ENCODE results near the gene GPR137C. TPM values are rescaled to one million over a fixed set of nuclear protein-coding genes. Genes with fewer than 3 reads are reported as not detected.

Gene GPR137C
- total and polyA plus RNA-seq, 2 of the 4 experiments (the other 2 are of a cell fraction), result 0.72 to 0.91 TPM

Other genes with a start within 250 kb of the GPR137C start
- gene PTGER2, start 238.5 kb upstream of the GPR137C start, total RNA-seq (2012; rRNA removed), result 24.7 and 33.6 TPM in 2 replicates
- gene PTGER2, start 238.5 kb upstream of the GPR137C start, polyA plus RNA-seq (2012; rRNA removed), result 58.5 and 59.4 TPM in 2 replicates
- gene TXNDC16, start 331 bp upstream of the GPR137C start, total RNA-seq (2012; rRNA removed), result 1.4 and 1.9 TPM in 2 replicates
- gene TXNDC16, start 331 bp upstream of the GPR137C start, polyA plus RNA-seq (2012; rRNA removed), result 1.1 and 1.4 TPM in 2 replicates
- gene ERO1A, start 142.7 kb downstream of the GPR137C start, total RNA-seq (2012; rRNA removed), result 38.0 and 44.6 TPM in 2 replicates
- gene ERO1A, start 142.7 kb downstream of the GPR137C start, polyA plus RNA-seq (2012; rRNA removed), result 23.4 and 29.7 TPM in 2 replicates
- gene PSMC6, start 154.4 kb downstream of the GPR137C start, total RNA-seq (2012; rRNA removed), result 62.9 and 139 TPM in 2 replicates
- 61.3 and 85.4 TPM in 2 replicates for gene PSMC6, start 154.4 kb downstream of the GPR137C start, polyA plus RNA-seq (2012; rRNA removed)
- 7.5 and 20.0 TPM in 2 replicates for gene STYX, start 177.3 kb downstream of the GPR137C start, total RNA-seq (2012; rRNA removed)
- 4.7 and 5.8 TPM in 2 replicates for gene STYX, start 177.3 kb downstream of the GPR137C start, polyA plus RNA-seq (2012; rRNA removed)
- gene GNPNAT1, start 238.8 kb downstream of the GPR137C start, total RNA-seq (2012; rRNA removed), result 19.4 and 43.9 TPM in 2 replicates
- gene GNPNAT1, start 238.8 kb downstream of the GPR137C start, polyA plus RNA-seq (2012; rRNA removed), result 22.6 and 30.5 TPM in 2 replicates